Gastrocnemius medialis (tissue), 4 donors: Measurements from ENCODE around the gene C11orf71.

Experiments
- POLR2A ChIP-seq, 2 donors: fragments of 450-650 bp; IDR thresholded peaks; one replicate each; pipeline ENCODE4 v1.6.1; 2017; ENCODE audit warnings: antibody characterized with exemption in 2 of 2, mild to moderate bottlenecking in 2 of 2, moderate library complexity in 2 of 2
- TF ChIP-seq, protein P1 (sequence below), 5 experiments: fragments of 450-650 bp in 3 of 5; fragments of 200-600 bp in 2 of 5; sonication (generic) in 2 of 5; IDR thresholded peaks in 4 of 5; conservative IDR thresholded peaks in 1 of 5; 1 replicate in 4 of 5; 2 replicates in 1 of 5; pipeline ENCODE4 v1.5.1; 2016 to 2019; ENCODE audit warnings: antibody characterized with exemption in 5 of 5, mild to moderate bottlenecking in 3 of 5, moderate library complexity in 3 of 5

- TF ChIP-seq, protein P1, sequence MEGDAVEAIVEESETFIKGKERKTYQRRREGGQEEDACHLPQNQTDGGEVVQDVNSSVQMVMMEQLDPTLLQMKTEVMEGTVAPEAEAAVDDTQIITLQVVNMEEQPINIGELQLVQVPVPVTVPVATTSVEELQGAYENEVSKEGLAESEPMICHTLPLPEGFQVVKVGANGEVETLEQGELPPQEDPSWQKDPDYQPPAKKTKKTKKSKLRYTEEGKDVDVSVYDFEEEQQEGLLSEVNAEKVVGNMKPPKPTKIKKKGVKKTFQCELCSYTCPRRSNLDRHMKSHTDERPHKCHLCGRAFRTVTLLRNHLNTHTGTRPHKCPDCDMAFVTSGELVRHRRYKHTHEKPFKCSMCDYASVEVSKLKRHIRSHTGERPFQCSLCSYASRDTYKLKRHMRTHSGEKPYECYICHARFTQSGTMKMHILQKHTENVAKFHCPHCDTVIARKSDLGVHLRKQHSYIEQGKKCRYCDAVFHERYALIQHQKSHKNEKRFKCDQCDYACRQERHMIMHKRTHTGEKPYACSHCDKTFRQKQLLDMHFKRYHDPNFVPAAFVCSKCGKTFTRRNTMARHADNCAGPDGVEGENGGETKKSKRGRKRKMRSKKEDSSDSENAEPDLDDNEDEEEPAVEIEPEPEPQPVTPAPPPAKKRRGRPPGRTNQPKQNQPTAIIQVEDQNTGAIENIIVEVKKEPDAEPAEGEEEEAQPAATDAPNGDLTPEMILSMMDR (IDR thresholded peaks at IDR 0.05 in 4 of 5, conservative IDR thresholded peaks at IDR 0.05 in 1 of 5) = no peak
- peak; percentile 85 to 94 for TF ChIP-seq POLR2A (IDR thresholded peaks at IDR 0.05)
These were observed at the start of gene C11orf71, which contains the start of gene RBM7 for GRCh38 chr11:114400216-114400914.
